HL-60 (cell line): ENCODE measurements around the gene FGFR1OP2.
A peak's percentile ranks its signal among the peaks of the same experiment; 100 is the strongest.

Experiments
- DNase-seq, 2 experiments: peaks; one replicate each; pipeline ENCODE4 v3.0.0-alpha.2; 2010 to 2020; ENCODE audit warnings: low read depth in 1 of 2, low spot score in 1 of 2
- H3K27ac ChIP-seq: fragments of 250-450 bp; sonication (Bioruptor Pico); replicated peaks from 2 replicates; pipeline ENCODE4 v1.5.1; 2020; ENCODE audit warnings: mild to moderate bottlenecking, moderate library complexity
- H3K27me3 ChIP-seq: fragments of 250-450 bp; sonication (Bioruptor Pico); 2 replicates; pipeline ENCODE4 v1.5.1; 2021; ENCODE audit warnings: mild to moderate bottlenecking, moderate library complexity; ENCODE audit not compliant: insufficient read depth, poor library complexity, severe bottlenecking
- H3K4me3 ChIP-seq: replicated peaks from 2 replicates; pipeline ENCODE4 v1.5.1; 2011; ENCODE audit warnings: mild to moderate bottlenecking, control low read depth, low read length; ENCODE audit not compliant: insufficient read depth
- CTCF ChIP-seq: IDR thresholded peaks from one replicate; pipeline ENCODE4 v1.5.1; 2011; ENCODE audit warnings: low read length, control low read depth, inconsistent platforms; ENCODE audit not compliant: insufficient read depth
- GABPA ChIP-seq: IDR thresholded peaks from 2 replicates; pipeline ENCODE4 v1.6.1; 2012; ENCODE audit warnings: low read depth
- POLR2AphosphoS5 ChIP-seq: IDR thresholded peaks from 2 replicates; pipeline ENCODE4 v1.6.1; 2012; ENCODE audit warnings: low read depth
- REST ChIP-seq: IDR thresholded peaks from 2 replicates; pipeline ENCODE4 v1.6.1; 2012; ENCODE audit warnings: low read depth; ENCODE audit not compliant: insufficient replicate concordance
- SPI1 ChIP-seq: IDR thresholded peaks from 2 replicates; pipeline ENCODE4 v1.6.1; 2012; ENCODE audit warnings: low read depth, mild to moderate bottlenecking, borderline replicate concordance

The FGFR1OP2 gene

GRCh38 chr12:26979733-26980132 is 41.5 kb downstream of the FGFR1OP2 start:
- TF ChIP-seq CTCF (no peak), POLR2AphosphoS5 (no peak), REST (no peak), GABPA (no peak), SPI1 (no peak)
- Histone ChIP-seq H3K27ac (no peak overlapping the region), H3K27me3 (no peaks in the 10 kb centered on the region), H3K4me3 (no peak overlapping the region)
- DNase-seq: no peak

GRCh38 chr12:26982866-26983265 is 44.6 kb downstream of the FGFR1OP2 start:
- H3K27ac ChIP-seq: no peak overlapping the region
- no peak overlapping the region for H3K4me3 ChIP-seq
- H3K27me3 ChIP-seq: no peaks in the 10 kb centered on the region
- DNase-seq: no peak
- no peak for TF ChIP-seq POLR2AphosphoS5
- no peak for TF ChIP-seq REST
- TF ChIP-seq SPI1: no peak
- no peak for TF ChIP-seq CTCF
- no peak for TF ChIP-seq GABPA

- DNase-seq: peak in 1 of 2 experiments; percentile 59
Observed at GRCh38 chr12:26987634-26988424, 49.6 kb downstream of the FGFR1OP2 start.

More at GRCh38 chr12:26987634-26988424, 49.6 kb downstream of the FGFR1OP2 start:
- no peak for TF ChIP-seq POLR2AphosphoS5
- TF ChIP-seq REST: no peak
- no peak for TF ChIP-seq CTCF
- peak; percentile 53; the same call in 1 of the 2 replicates for TF ChIP-seq SPI1
- TF ChIP-seq GABPA: no peak
- H3K27ac ChIP-seq: no peak overlapping the region
- H3K4me3 ChIP-seq: no peak overlapping the region
- no peaks in the 10 kb centered on the region for H3K27me3 ChIP-seq
